WTC11 (cell line): Measurements from ENCODE around the gene CD28. TPM values are rescaled to one million over a fixed set of nuclear protein-coding genes. Genes with fewer than 3 reads are reported as not detected.

Experiments
- ATAC-seq: fragments of 200-7000 bp; cut with Tn5 transposase; 2 replicates; pipeline ENCODE4 v1.10.0; 2021; ENCODE audit warnings: mild to moderate bottlenecking, moderate library complexity
- CTCF ChIA-PET: fragments of 300-600 bp; sonication (Branson Sonifier 250); formaldehyde crosslinking; loops from one replicate; lab custom pipeline; 2021; ENCODE audit warnings: antibody characterized with exemption; lab: Charles Lee
- POLR2A ChIA-PET: fragments of 350-600 bp; sonication (Branson Sonifier 250); formaldehyde crosslinking; loops from one replicate; lab custom pipeline; 2021; ENCODE audit warnings: antibody characterized with exemption; lab: Charles Lee
- DNase-seq: peaks from one replicate; pipeline ENCODE4 v3.0.0; 2021; ENCODE audit warnings: low spot score
- H3K27ac Mint-ChIP-seq: 2 replicates; pipeline ENCODE4 v1.8.0; 2021; ENCODE audit warnings: mixed read lengths
- H3K27me3 Mint-ChIP-seq: 2 replicates; pipeline ENCODE4 v1.8.0; 2021; ENCODE audit warnings: low read depth, mild to moderate bottlenecking, moderate library complexity, mixed read lengths
- H3K36me3 Mint-ChIP-seq: 2 replicates; pipeline ENCODE4 v1.8.0; 2021; ENCODE audit warnings: mixed read lengths
- H3K4me1 Mint-ChIP-seq: 2 replicates; pipeline ENCODE4 v1.8.0; 2022; ENCODE audit warnings: mixed read lengths
- H3K4me3 Mint-ChIP-seq: 2 replicates; pipeline ENCODE4 v1.8.0; 2021; ENCODE audit warnings: mild to moderate bottlenecking, moderate library complexity, mixed read lengths
- H3K9me3 Mint-ChIP-seq: 2 replicates; pipeline ENCODE4 v1.8.0; 2021; ENCODE audit warnings: mixed read lengths
- ARID4B ChIP-seq: sonication (generic); formaldehyde crosslinking; IDR thresholded peaks from 2 replicates; pipeline ENCODE4 v1.8.0; 2023; ENCODE audit warnings: missing genetic modification reagents, mild to moderate bottlenecking, borderline replicate concordance
- CBFB ChIP-seq: sonication (generic); formaldehyde crosslinking; IDR thresholded peaks from 2 replicates; pipeline ENCODE4 v1.8.1; 2022; ENCODE audit warnings: mild to moderate bottlenecking, low read depth, missing genetic modification reagents
- CREB1 ChIP-seq: sonication (generic); formaldehyde crosslinking; IDR thresholded peaks from 2 replicates; pipeline ENCODE4 v1.8.0; 2023; ENCODE audit warnings: mild to moderate bottlenecking, missing genetic modification reagents
- GTF2I ChIP-seq: fragments of 250-450 bp; sonication (Bioruptor Pico); conservative IDR thresholded peaks from 2 replicates; pipeline ENCODE4 v1.4.0; 2021; ENCODE audit warnings: mild to moderate bottlenecking
- IRF2 ChIP-seq: sonication (generic); formaldehyde crosslinking; IDR thresholded peaks from 2 replicates; pipeline ENCODE4 v1.8.0; 2022; ENCODE audit warnings: low read depth, missing genetic modification reagents, borderline replicate concordance
- PRDM15 ChIP-seq: sonication (generic); formaldehyde crosslinking; IDR thresholded peaks from 2 replicates; pipeline ENCODE4 v1.8.0; 2022; ENCODE audit warnings: missing genetic modification reagents
- RORB ChIP-seq: fragments of 250-450 bp; sonication (Bioruptor Pico); IDR thresholded peaks from 2 replicates; pipeline ENCODE4 v1.9.0; 2021; ENCODE audit warnings: mild to moderate bottlenecking
- TEAD1 ChIP-seq: sonication (generic); formaldehyde crosslinking; IDR thresholded peaks from 2 replicates; pipeline ENCODE4 v1.8.0; 2022; ENCODE audit warnings: mild to moderate bottlenecking, missing genetic modification reagents
- ZBTB21 ChIP-seq: sonication (generic); formaldehyde crosslinking; IDR thresholded peaks from 2 replicates; pipeline ENCODE4 v1.8.1; 2023; ENCODE audit warnings: mild to moderate bottlenecking, missing genetic modification reagents, borderline replicate concordance
- ZNF317 ChIP-seq: sonication (generic); formaldehyde crosslinking; IDR thresholded peaks from 2 replicates; pipeline ENCODE4 v1.8.1; 2023; ENCODE audit warnings: low read depth, mild to moderate bottlenecking, moderate library complexity, missing genetic modification reagents, borderline replicate concordance
- ZNF425 ChIP-seq: fragments of 250-450 bp; sonication (Bioruptor Pico); conservative IDR thresholded peaks from 2 replicates; pipeline ENCODE4 v1.9.0; 2021; ENCODE audit warnings: mild to moderate bottlenecking
- ZNF512 ChIP-seq: sonication (generic); formaldehyde crosslinking; IDR thresholded peaks from 2 replicates; pipeline ENCODE4 v1.8.1; 2022; ENCODE audit warnings: missing genetic modification reagents, borderline replicate concordance
- ZNF532 ChIP-seq: fragments of 250-450 bp; sonication (Bioruptor Pico); IDR thresholded peaks from 2 replicates; pipeline ENCODE4 v1.9.0; 2021; ENCODE audit warnings: mild to moderate bottlenecking, borderline replicate concordance
- total RNA-seq: library from RNA; stranded (reverse); gene quantifications from 3 replicates; pipeline ENCODE4 v1.2.3, GENCODE V29; 2021
- TF ChIP-seq, protein P1 (sequence below): sonication (generic); formaldehyde crosslinking; IDR thresholded peaks from 2 replicates; pipeline ENCODE4 v1.8.0; 2022; ENCODE audit warnings: mild to moderate bottlenecking, missing genetic modification reagents
- TF ChIP-seq, protein P2 (sequence below): sonication (generic); formaldehyde crosslinking; IDR thresholded peaks from 2 replicates; pipeline ENCODE4 v1.8.0; 2022; ENCODE audit warnings: mild to moderate bottlenecking, missing genetic modification reagents

The CD28 gene
- total RNA-seq, 1 experiment from 2014 or later = 0.11 TPM

GRCh38 chr2:203679401-203679800, 27.0 kb upstream of the CD28 start (continued):
- TF ChIP-seq ARID4B (CRISPR knock-in tag) = no peak

DNA sequence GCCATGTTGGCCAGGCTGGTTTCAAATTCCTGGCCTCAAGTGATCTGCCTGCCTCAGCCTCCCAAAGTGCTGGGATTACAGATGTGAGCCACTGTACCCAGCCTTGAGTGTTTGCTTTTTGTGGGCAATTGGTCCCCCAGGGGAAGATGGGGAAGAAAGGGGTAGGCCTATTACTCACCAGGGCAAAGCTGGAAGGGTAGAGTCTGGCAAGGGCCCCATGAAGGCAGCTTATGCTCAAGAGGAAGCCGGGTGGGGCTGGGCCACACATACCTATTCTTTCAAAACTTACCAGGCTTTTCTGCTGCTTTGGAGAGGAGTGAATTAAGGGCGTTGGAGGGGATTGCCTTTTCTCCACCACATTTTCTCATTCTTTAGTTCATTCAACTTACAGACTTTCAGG, 24.5 kb upstream of the CD28 start:
- ChIA-PET CTCF (no interaction called here), POLR2A (interaction anchor here (0.5 kb wide), 1 partner anchor 444 kb away, joined by 3 read pairs; no protein-coding TSS in a partner anchor)
- Mint-ChIP-seq H3K4me3 (no peak overlapping the region), H3K9me3 (no peaks in the 10 kb centered on the region), H3K36me3 (no peaks in the 10 kb centered on the region), H3K27ac (no peak overlapping the region), H3K4me1 (no peaks in the 10 kb centered on the region), H3K27me3 (peaks cover 6% of the 10 kb centered on the region; the same call in 1 of the 2 replicates)
- ATAC-seq (no peak), DNase-seq (no peak)
- TF ChIP-seq, protein P1, sequence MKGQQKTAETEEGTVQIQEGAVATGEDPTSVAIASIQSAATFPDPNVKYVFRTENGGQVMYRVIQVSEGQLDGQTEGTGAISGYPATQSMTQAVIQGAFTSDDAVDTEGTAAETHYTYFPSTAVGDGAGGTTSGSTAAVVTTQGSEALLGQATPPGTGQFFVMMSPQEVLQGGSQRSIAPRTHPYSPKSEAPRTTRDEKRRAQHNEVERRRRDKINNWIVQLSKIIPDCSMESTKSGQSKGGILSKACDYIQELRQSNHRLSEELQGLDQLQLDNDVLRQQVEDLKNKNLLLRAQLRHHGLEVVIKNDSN (CRISPR knock-in tag) = no peak
- no peak for TF ChIP-seq ZNF532
- no peak for TF ChIP-seq ZBTB21 (CRISPR knock-in tag)
- TF ChIP-seq IRF2 = no peak
- TF ChIP-seq ZNF317 (CRISPR knock-in tag) = no peak
- no peak for TF ChIP-seq CREB1
- TF ChIP-seq ZNF512 (CRISPR knock-in tag) = no peak
- TF ChIP-seq, all 79 proteins: peak for 0

GRCh38 chr2:203682688-203683130, 23.7 kb upstream of the CD28 start:
- H3K36me3 Mint-ChIP-seq = no peaks in the 10 kb centered on the region
- ChIA-PET CTCF (no interaction called here), POLR2A (no interaction called here)
- H3K4me3 Mint-ChIP-seq = no peak overlapping the region
- ATAC-seq (no peak), DNase-seq (no peak)
- no peaks in the 10 kb centered on the region for H3K4me1 Mint-ChIP-seq
- no peak overlapping the region for H3K27ac Mint-ChIP-seq
- peaks cover 6% of the 10 kb centered on the region; the same call in 1 of the 2 replicates for H3K27me3 Mint-ChIP-seq
- no peaks in the 10 kb centered on the region for H3K9me3 Mint-ChIP-seq
- TF ChIP-seq ZNF425 (CRISPR knock-in tag) = no peak
- TF ChIP-seq TEAD1 (CRISPR knock-in tag) = no peak
- TF ChIP-seq CBFB (CRISPR knock-in tag) = no peak
- TF ChIP-seq GTF2I = no peak
- no peak for TF ChIP-seq RORB
- TF ChIP-seq, protein P2, sequence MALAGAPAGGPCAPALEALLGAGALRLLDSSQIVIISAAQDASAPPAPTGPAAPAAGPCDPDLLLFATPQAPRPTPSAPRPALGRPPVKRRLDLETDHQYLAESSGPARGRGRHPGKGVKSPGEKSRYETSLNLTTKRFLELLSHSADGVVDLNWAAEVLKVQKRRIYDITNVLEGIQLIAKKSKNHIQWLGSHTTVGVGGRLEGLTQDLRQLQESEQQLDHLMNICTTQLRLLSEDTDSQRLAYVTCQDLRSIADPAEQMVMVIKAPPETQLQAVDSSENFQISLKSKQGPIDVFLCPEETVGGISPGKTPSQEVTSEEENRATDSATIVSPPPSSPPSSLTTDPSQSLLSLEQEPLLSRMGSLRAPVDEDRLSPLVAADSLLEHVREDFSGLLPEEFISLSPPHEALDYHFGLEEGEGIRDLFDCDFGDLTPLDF = no peak
- no peak for TF ChIP-seq PRDM15 (CRISPR knock-in tag)
